ENCODE measurements around the gene DMRT1. TPM values are rescaled to one million over a fixed set of nuclear protein-coding genes. Genes with fewer than 3 reads are reported as not detected.

DMRT1 gene
- total and polyA plus RNA-seq, 11 donors: not detected

- Histone ChIP-seq H3K4me1 (peaks cover 0 to 34% (median 16%) of the 10 kb centered on the region in 12 donors), H3K27ac (no peak within 1 kb of the TSS), H3K27me3 (peaks cover 74 to 100% (median 98%) of the 10 kb centered on the region in 9 donors), H3K4me3 (peak within 1 kb of the TSS in 2 of 12 donors; percentile 1 to 13), H3K9me3 (no peaks in the 10 kb centered on the region), H3K36me3 (no peaks in the 10 kb centered on the region)
- TF ChIP-seq CTCF (IDR thresholded peaks at IDR 0.05) (no peak), POLR2A (IDR thresholded peaks at IDR 0.05) (no peak)
- intact Hi-C loops (cut with DNase I): no loop called here
- ATAC-seq (no peak), DNase-seq (no peak)
- WGBS, 4 donors: 0 to 2% (median 1%) methylated on average over 33 to 70 of the region's 70 CpGs
Measured at GRCh38 chr9:976258-976942, 134.9 kb downstream of the DMRT1 start, which contains the start of gene DMRT3. Gene DMRT3 (plus strand): TSS chr9:976655. CDS start chr9:977002, 347 bp downstream.

GRCh38 chr9:976943-977837 lies 135.7 kb downstream of the DMRT1 start:
- WGBS, 4 donors: 2 to 4% (median 3%) methylated on average over 21 to 92 of the region's 92 CpGs
- intact Hi-C loops (cut with DNase I): no loop called here
- Histone ChIP-seq H3K4me3 (peak overlapping the region in 2 of 12 donors; percentile 1 to 13), H3K36me3 (no peaks in the 10 kb centered on the region), H3K27ac (no peak overlapping the region), H3K27me3 (peaks cover 68 to 100% (median 98%) of the 10 kb centered on the region in 9 donors), H3K4me1 (peaks cover 0 to 26% (median 11%) of the 10 kb centered on the region in 12 donors), H3K9me3 (no peaks in the 10 kb centered on the region)
- ATAC-seq: no peak
- no peak for DNase-seq
- TF ChIP-seq CTCF (IDR thresholded peaks at IDR 0.05): no peak
- TF ChIP-seq POLR2A (IDR thresholded peaks at IDR 0.05): no peak

GRCh38 chr9:977838-978830 lies 136.6 kb downstream of the DMRT1 start:
- WGBS, 4 donors: 20 to 26% (median 23%) methylated on average over 19 of the region's 19 CpGs
- H3K4me1 ChIP-seq: peaks cover 0 to 17% (median 7%) of the 10 kb centered on the region in 12 donors
- H3K27ac ChIP-seq: no peak overlapping the region
- H3K9me3 ChIP-seq: no peaks in the 10 kb centered on the region
- intact Hi-C loops (cut with DNase I): no loop called here
- TF ChIP-seq CTCF (IDR thresholded peaks at IDR 0.05): no peak
- TF ChIP-seq POLR2A (IDR thresholded peaks at IDR 0.05): no peak
- no peak for DNase-seq
- no peak for ATAC-seq
- peaks cover 62 to 100% (median 97%) of the 10 kb centered on the region in 9 donors for H3K27me3 ChIP-seq
- H3K36me3 ChIP-seq: no peaks in the 10 kb centered on the region
- no peak overlapping the region for H3K4me3 ChIP-seq

All from heart left ventricle (tissue), 16 donors.